ENCODE measurements around the gene ACSF3.

ACSF3 gene

GRCh38 chr16:89131783-89132182 lies 38.1 kb downstream of the ACSF3 start:
- DNase-seq (ENCODE audit: low read depth), result no peak

- no peak for DNase-seq (ENCODE audit: low read depth)
These were observed 38.7 kb downstream of the ACSF3 start for GRCh38 chr16:89132194-89133005.

- no peak for DNase-seq (ENCODE audit: low read depth)
These were observed 39.9 kb downstream of the ACSF3 start for GRCh38 chr16:89133457-89134127.

- DNase-seq (ENCODE audit: low read depth), result no peak
These were observed 40.6 kb downstream of the ACSF3 start for GRCh38 chr16:89134269-89134668.

GRCh38 chr16:89135166-89135565 lies 41.5 kb downstream of the ACSF3 start:
- no peak for DNase-seq (ENCODE audit: low read depth)

GRCh38 chr16:89135971-89136765 lies 42.5 kb downstream of the ACSF3 start:
- no peak for DNase-seq (ENCODE audit: low read depth)

GRCh38 chr16:89136931-89137330 lies 43.3 kb downstream of the ACSF3 start:
- DNase-seq (ENCODE audit: low read depth), result no peak

- DNase-seq (ENCODE audit: low read depth), result no peak
These were observed 44.2 kb downstream of the ACSF3 start for GRCh38 chr16:89137666-89138512.

- DNase-seq (ENCODE audit: low read depth), result no peak
These were observed 44.8 kb downstream of the ACSF3 start for GRCh38 chr16:89138513-89138795.

- no peak for DNase-seq (ENCODE audit: low read depth)
These were observed 45.3 kb downstream of the ACSF3 start for GRCh38 chr16:89138843-89139520.

GRCh38 chr16:89139907-89140361 lies 46.3 kb downstream of the ACSF3 start:
- no peak for DNase-seq (ENCODE audit: low read depth)

GRCh38 chr16:89140401-89140800 lies 46.7 kb downstream of the ACSF3 start:
- DNase-seq (ENCODE audit: low read depth), result no peak

GRCh38 chr16:89140981-89141883 lies 47.6 kb downstream of the ACSF3 start:
- DNase-seq (ENCODE audit: low read depth), result no peak

- no peak for DNase-seq (ENCODE audit: low read depth)
These were observed 48.2 kb downstream of the ACSF3 start for GRCh38 chr16:89141884-89142267.

GRCh38 chr16:89142474-89143195 lies 49.0 kb downstream of the ACSF3 start:
- no peak for DNase-seq (ENCODE audit: low read depth)

GRCh38 chr16:89143201-89143741 lies 49.6 kb downstream of the ACSF3 start:
- DNase-seq (ENCODE audit: low read depth), result no peak

- no peak for DNase-seq (ENCODE audit: low read depth)
These were observed 50.4 kb downstream of the ACSF3 start for GRCh38 chr16:89143911-89144675.

- no peak for DNase-seq (ENCODE audit: low read depth)
These were observed 51.0 kb downstream of the ACSF3 start for GRCh38 chr16:89144681-89145080.
